GM18526 (cell line): ENCODE measurements around the gene CTNNA3.

Source experiments
- POLR2A ChIP-seq: IDR thresholded peaks from 3 replicates; pipeline ENCODE4 v1.6.1; 2011; ENCODE audit not compliant: insufficient read length; ENCODE audit errors: extremely low read depth

The CTNNA3 gene

DNA sequence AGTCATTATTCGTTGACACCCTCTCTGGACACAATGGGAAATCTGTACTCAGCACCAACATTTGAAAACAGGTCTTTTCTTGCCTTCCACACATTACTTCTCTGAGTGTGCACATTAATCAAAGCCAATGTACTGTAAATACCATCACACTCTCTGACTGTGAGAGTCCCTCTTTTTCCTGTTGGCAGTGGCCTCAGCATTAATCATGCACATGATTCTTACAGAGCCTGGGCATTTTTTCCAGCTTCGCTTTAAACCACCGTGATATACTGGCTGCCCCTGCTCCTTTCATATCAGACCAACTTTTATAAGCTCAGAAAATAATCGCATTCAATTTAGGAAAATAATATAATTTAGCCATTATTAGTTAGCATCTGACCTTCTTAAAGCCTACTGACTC is 1689.6 kb downstream of the CTNNA3 start:
- no peak for TF ChIP-seq POLR2A

GRCh38 chr10:65993451-65993850 is 1702.5 kb downstream of the CTNNA3 start:
- TF ChIP-seq POLR2A: no peak

DNA sequence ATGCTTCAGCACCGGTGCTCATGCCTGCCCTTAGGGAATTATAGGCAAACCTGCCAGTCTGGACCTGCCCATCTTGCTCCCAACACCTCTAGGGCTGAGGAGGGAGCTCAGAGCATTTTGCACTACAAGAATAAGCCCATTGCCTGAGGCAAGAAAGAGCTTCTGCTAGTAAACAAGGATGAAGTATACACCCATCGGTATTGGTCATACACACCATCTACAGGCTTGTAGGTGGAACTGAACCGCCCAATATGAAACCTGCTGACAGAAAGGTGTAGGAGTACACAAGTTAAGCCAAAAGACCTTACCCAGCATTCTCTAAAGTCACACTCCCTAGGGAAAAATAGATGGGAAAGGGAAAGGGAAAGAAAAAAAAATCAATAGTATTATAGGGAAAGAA is 1727.1 kb downstream of the CTNNA3 start:
- TF ChIP-seq POLR2A: no peak

DNA sequence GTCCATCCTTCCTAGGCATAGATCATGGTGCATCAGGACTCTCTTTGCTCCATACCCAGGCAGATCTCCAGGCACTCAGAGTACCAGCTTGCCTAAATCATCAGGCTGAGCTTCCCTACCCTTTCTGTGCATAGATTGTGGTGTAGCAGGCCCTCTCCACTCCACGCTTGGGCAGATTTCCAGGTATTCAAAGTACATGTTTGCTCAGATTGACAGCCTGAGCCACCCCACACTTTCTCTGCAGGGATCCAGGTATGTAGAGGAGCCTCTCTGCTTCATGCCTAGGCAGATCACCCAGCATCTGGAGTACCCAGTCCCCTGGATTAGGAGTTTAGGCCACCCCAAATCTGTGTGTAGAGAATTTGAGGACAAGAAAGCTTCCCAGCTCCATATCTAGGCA is 1727.6 kb downstream of the CTNNA3 start:
- no peak for TF ChIP-seq POLR2A

- no peak for TF ChIP-seq POLR2A
These were observed 1731.8 kb downstream of the CTNNA3 start for GRCh38 chr10:65964205-65964604.

DNA sequence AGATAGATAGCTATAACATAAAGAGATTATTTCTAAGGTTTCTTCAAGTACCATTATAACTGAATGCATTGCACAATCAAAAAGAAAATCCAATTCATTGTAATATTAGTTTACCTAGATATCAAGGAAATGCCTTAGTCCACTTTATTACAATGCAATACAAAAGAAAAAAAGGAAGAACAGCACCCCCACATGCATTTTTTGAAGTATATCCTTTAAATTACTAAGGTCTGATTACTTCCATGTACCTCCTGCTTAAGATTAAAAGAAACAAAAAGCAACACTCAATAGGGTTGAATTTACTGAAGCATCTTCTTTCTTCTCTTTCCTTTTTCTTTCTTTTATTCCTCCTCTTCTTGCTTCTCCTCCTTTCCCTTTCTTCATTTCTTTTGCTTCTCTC is 1743.9 kb downstream of the CTNNA3 start:
- TF ChIP-seq POLR2A: no peak

- TF ChIP-seq POLR2A: no peak
These were observed 1745.9 kb downstream of the CTNNA3 start for GRCh38 chr10:65950075-65950474.

DNA sequence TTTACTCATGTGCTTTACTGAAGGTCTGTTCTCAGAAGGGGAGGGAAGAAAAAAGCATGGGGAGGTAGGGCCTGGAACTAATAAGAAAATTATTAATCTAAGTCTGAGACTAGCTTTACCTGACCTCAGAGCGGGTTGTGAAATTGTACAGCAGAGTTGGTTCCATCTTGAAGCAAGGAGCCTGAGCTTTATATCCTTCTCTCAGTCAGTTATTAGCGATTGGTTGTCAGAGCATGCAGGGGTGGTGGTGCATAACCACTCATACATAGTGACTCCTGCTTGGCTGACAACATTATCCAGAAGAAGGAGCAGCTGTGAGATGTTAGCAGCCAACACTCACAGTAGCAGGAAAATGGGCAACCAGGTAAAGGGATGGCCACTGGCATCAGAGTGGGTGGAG is 1746.5 kb downstream of the CTNNA3 start:
- no peak for TF ChIP-seq POLR2A

DNA sequence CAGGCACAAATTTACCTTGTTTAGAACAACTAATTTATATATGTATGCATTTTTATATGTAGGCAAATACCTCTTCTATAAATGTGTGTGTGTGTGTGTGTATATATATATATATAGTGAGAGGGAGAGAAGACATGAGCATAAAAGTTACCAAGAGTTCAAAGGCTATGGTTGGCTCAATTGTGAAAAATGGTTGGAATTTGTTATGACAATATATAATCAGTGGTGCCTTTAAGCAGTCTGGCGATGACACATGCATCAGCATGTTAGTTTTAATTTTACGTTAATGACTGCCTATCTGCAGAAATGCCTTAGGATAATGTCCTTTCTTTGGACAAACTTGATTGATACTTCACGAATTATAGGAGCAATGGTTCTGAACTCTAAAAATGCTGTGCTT is 1750.9 kb downstream of the CTNNA3 start:
- no peak for TF ChIP-seq POLR2A

- TF ChIP-seq POLR2A: no peak
These were observed 1752.5 kb downstream of the CTNNA3 start for GRCh38 chr10:65943451-65943850.

- no peak for TF ChIP-seq POLR2A
These were observed 1755.0 kb downstream of the CTNNA3 start for GRCh38 chr10:65940816-65941662.

DNA sequence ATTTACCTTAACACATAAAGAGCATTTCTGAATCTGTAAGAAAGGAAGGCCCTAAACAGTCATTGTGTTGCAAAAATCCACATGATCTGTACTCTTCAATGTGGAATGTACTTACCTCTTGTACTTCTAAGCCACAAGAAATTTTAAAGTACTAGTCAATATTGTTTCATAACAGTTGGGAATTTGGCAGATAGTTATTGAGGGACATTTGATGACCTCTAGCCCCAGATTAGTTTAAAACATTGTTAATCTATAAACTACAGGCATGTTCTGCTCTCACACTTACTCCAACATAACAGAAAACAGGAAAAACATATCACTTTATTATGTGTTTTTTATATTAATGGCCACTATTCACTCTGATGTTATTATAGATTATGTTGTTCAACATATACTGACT is 1755.9 kb downstream of the CTNNA3 start:
- no peak for TF ChIP-seq POLR2A

DNA sequence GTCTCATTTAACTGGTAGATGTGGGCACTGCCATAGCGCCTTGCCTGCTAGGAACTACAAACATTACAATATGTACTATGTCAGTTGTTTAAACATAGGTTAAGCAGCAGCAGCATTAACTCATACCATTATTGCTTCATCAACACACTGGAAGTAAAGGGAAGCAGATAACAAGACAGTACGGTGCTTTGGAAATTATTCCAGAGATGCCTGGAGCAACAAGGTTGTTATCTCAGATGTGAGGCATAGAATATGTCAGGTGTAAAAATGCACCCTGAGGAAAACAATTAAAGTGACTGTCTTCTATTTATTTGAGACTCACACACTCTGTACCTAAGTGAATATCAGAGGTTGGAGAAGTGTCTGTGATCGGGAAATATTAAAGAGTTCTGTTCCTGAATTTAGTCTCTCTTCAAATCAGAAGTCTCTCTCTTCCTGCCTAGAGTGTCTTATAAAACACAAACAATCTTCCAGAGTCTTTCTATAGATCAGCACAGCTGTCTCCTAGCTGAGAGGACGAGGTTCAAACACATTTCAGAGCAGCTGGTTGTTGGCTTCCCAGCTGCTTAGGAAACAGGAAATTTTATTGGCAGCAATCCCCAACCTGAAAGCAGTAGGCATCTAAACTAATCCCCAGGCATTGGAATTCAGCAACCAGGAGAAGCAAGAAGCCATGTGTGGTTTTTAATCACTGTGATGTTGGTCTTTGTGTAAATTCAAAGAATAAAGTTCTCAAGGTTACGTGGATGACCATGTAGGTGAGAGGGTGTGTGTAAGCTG is 1764.5 kb downstream of the CTNNA3 start:
- no peak for TF ChIP-seq POLR2A

DNA sequence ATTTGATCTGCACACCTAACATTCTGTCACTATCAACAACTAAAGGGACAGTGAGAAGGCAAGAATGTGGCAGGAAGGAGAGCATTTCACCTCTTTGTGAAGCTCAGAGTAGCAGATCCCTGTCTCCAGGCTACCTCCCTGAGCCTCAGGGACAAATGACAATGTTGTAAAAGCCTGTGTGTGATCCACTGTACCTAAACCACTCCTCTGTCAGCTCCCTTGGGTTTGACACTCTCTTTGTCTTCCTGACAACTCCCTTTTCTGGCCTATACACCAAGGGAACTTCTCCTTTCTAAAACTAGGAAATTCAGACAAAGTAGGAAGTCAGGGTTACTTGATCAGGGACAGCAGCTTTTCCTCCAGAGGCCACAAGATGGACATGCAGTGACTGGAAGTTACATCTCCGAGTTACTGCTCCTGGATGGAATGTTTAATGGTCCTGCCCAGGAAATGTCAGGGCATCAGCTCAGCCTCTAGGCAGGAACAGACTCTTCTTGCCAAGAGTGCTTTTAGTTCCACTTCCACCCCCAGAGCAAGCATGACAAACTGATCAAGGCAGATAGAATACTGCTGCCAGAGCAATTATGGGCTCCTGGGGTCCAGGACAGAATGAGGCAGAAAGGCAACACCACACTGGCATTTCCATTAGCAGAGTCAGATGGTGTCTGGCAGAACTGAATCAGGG is 1784.7 kb downstream of the CTNNA3 start:
- no peak for TF ChIP-seq POLR2A

GRCh38 chr10:65910209-65910608 is 1785.8 kb downstream of the CTNNA3 start:
- no peak for TF ChIP-seq POLR2A
